SK-N-SH (cell line): ENCODE measurements around the gene DENND6A. TPM values are rescaled to one million over a fixed set of nuclear protein-coding genes. Genes with fewer than 3 reads are reported as not detected.
A peak's percentile ranks its signal among the peaks of the same experiment; 100 is the strongest.

Experiments used
- CTCF ChIA-PET: fragments of 300-600, 350-600 bp; formaldehyde crosslinking; extraction: SDS; loops from one replicate; lab custom pipeline; 2021; lab: Yijun Ruan, JAX
- POLR2A ChIA-PET: fragments of 350-600 bp; sonication (Branson Sonifier 250); formaldehyde crosslinking; extraction: SDS; loops from one replicate; lab custom pipeline; 2020; ENCODE audit warnings: antibody characterized with exemption, inconsistent platforms; lab: Yijun Ruan, JAX
- DNase-seq: peaks from one replicate; pipeline ENCODE4 v3.0.0; 2012
- H2AFZ ChIP-seq: fragments of 200-600 bp; sonication (generic); 2 replicates; pipeline ENCODE4 v1.8.1; 2016; ENCODE audit warnings: antibody characterized with exemption, mild to moderate bottlenecking, low read depth
- H3F3A ChIP-seq: fragments of 200-600 bp; sonication (generic); replicated peaks from 2 replicates; pipeline ENCODE3; 2016; ENCODE audit warnings: antibody characterized with exemption, mild to moderate bottlenecking; ENCODE audit not compliant: insufficient read depth
- H3K27ac ChIP-seq, 2 experiments: fragments of 200-500 bp in 1 of 2; fragments of 200-600 bp in 1 of 2; sonication (Bioruptor generic) in 1 of 2; sonication (generic), shearing (Covaris generic) in 1 of 2; 2 replicates each; pipeline versions ENCODE4 v1.5.1 to v1.6.1; 2014 to 2016; ENCODE audit warnings: low read depth in 2 of 2, inconsistent platforms in 1 of 2, low read length in 1 of 2, mild to moderate bottlenecking in 1 of 2, mixed read lengths in 1 of 2
- H3K27me3 ChIP-seq: fragments of 200-600 bp; sonication (generic), shearing (Covaris generic); 2 replicates; pipeline ENCODE4 v1.6.1; 2016; ENCODE audit warnings: mixed run types; ENCODE audit not compliant: insufficient read depth
- H3K36me3 ChIP-seq, 2 experiments: fragments of 200-500 bp in 1 of 2; fragments of 200-600 bp in 1 of 2; sonication (Bioruptor generic) in 1 of 2; sonication (generic) in 1 of 2; replicated peaks in 1 of 2; 2 replicates each; pipeline versions ENCODE3 to v1.5.1; 2014 to 2016; ENCODE audit warnings: low read length in 1 of 2, mild to moderate bottlenecking in 1 of 2; ENCODE audit not compliant: insufficient read depth in 2 of 2, control insufficient read depth in 1 of 2
- H3K4me1 ChIP-seq, 2 experiments: fragments of 200-500 bp in 1 of 2; fragments of 200-600 bp in 1 of 2; sonication (Bioruptor generic) in 1 of 2; sonication (generic), shearing (Covaris generic) in 1 of 2; 2 replicates each; pipeline versions ENCODE4 v1.5.1 to v1.6.1; 2014 to 2016; ENCODE audit warnings: low read depth in 1 of 2, low read length in 1 of 2, mixed run types in 1 of 2; ENCODE audit not compliant: insufficient read depth in 2 of 2, control insufficient read depth in 1 of 2
- H3K4me2 ChIP-seq: fragments of 200-600 bp; sonication (generic), shearing (Covaris generic); 2 replicates; pipeline ENCODE4 v1.6.1; 2017; ENCODE audit warnings: mixed run types
- H3K4me3 ChIP-seq, 2 experiments: fragments of 200-500 bp in 1 of 2; fragments of 200-600 bp in 1 of 2; sonication (Bioruptor generic) in 1 of 2; sonication (generic), shearing (Covaris generic) in 1 of 2; 2 replicates each; pipeline versions ENCODE4 v1.5.1 to v1.8.1; 2014 to 2016; ENCODE audit warnings: low read depth in 2 of 2, inconsistent platforms in 1 of 2, low read length in 1 of 2, mild to moderate bottlenecking in 1 of 2, mixed read lengths in 1 of 2, moderate library complexity in 1 of 2
- H3K79me2 ChIP-seq: fragments of 200-600 bp; sonication (generic); 2 replicates; pipeline ENCODE4 v1.8.1; 2017; ENCODE audit warnings: mild to moderate bottlenecking; ENCODE audit not compliant: insufficient read depth
- H3K9ac ChIP-seq: fragments of 200-600 bp; sonication (generic); 2 replicates; pipeline ENCODE4 v1.6.1; 2017; ENCODE audit warnings: mixed run types
- H3K9me2 ChIP-seq: fragments of 200-600 bp; sonication (generic); 2 replicates; pipeline ENCODE4 v1.6.1; 2017; ENCODE audit warnings: mixed run types
- H3K9me3 ChIP-seq: fragments of 200-600 bp; sonication (generic); 2 replicates; pipeline ENCODE4 v1.6.1; 2017; ENCODE audit warnings: mixed run types, mild to moderate bottlenecking, moderate library complexity
- H4K20me1 ChIP-seq: fragments of 200-600 bp; sonication (generic); 2 replicates; pipeline ENCODE4 v1.6.1; 2017; ENCODE audit warnings: mild to moderate bottlenecking, mixed run types; ENCODE audit not compliant: insufficient read depth
- CTCF ChIP-seq: fragments of 200-600 bp; sonication (generic); IDR thresholded peaks from 2 replicates; pipeline ENCODE4 v1.6.1; 2017; ENCODE audit warnings: antibody characterized with exemption, mild to moderate bottlenecking, moderate library complexity
- ELF1 ChIP-seq: IDR thresholded peaks from 2 replicates; pipeline ENCODE4 v1.4.0; 2012
- EP300 ChIP-seq, 2 experiments: IDR thresholded peaks; 2 replicates each; pipeline versions ENCODE4 v1.4.0 to v1.6.1; 2012; ENCODE audit warnings: borderline replicate concordance in 1 of 2, low read depth in 1 of 2, low read length in 1 of 2
- EZH2phosphoT487 ChIP-seq: fragments of 200-600 bp; sonication (generic); IDR thresholded peaks from 2 replicates; pipeline ENCODE4 v1.6.1; 2017; ENCODE audit warnings: low read depth, mixed run types, mild to moderate bottlenecking, antibody characterized with exemption, moderate library complexity, borderline replicate concordance
- FOSL2 ChIP-seq: IDR thresholded peaks from 2 replicates; pipeline ENCODE4 v1.4.0; 2012; ENCODE audit warnings: low read depth, mild to moderate bottlenecking, moderate library complexity, borderline replicate concordance
- FOXM1 ChIP-seq: IDR thresholded peaks from 2 replicates; pipeline ENCODE4 v1.4.0; 2012; ENCODE audit warnings: low read depth, mild to moderate bottlenecking
- GABPA ChIP-seq: IDR thresholded peaks from 2 replicates; pipeline ENCODE4 v1.4.0; 2012; ENCODE audit warnings: low read depth, mild to moderate bottlenecking
- IRF3 ChIP-seq: fragments of 150-350 bp; IDR thresholded peaks from 2 replicates; pipeline ENCODE4 v1.6.1; 2016; ENCODE audit warnings: mild to moderate bottlenecking, low read depth, low read length
- JUND ChIP-seq: IDR thresholded peaks from 2 replicates; pipeline ENCODE4 v1.4.0; 2012
- MAX ChIP-seq: IDR thresholded peaks from 2 replicates; pipeline ENCODE4 v1.4.0; 2012; ENCODE audit warnings: low read depth
- NRF1 ChIP-seq: IDR thresholded peaks from 2 replicates; pipeline ENCODE4 v1.6.1; 2012; ENCODE audit warnings: low read depth, mild to moderate bottlenecking, low read length
- RAD21 ChIP-seq: IDR thresholded peaks from 2 replicates; pipeline ENCODE4 v1.6.1; 2012; ENCODE audit warnings: mild to moderate bottlenecking, low read length
- RCOR1 ChIP-seq: fragments of 150-350 bp; IDR thresholded peaks from 2 replicates; pipeline ENCODE4 v1.6.1; 2017; ENCODE audit warnings: antibody characterized with exemption, low read length
- SIN3A ChIP-seq: IDR thresholded peaks from 2 replicates; pipeline ENCODE4 v1.6.1; 2012; ENCODE audit warnings: low read depth, mild to moderate bottlenecking, low read length, moderate library complexity, borderline replicate concordance
- TAF1 ChIP-seq: IDR thresholded peaks from 2 replicates; pipeline ENCODE4 v1.6.1; 2012; ENCODE audit warnings: low read depth, mild to moderate bottlenecking, low read length, moderate library complexity, borderline replicate concordance
- TCF12 ChIP-seq: IDR thresholded peaks from 2 replicates; pipeline ENCODE4 v1.4.0; 2012
- TEAD4 ChIP-seq: IDR thresholded peaks from 2 replicates; pipeline ENCODE4 v1.4.0; 2012; ENCODE audit warnings: mild to moderate bottlenecking, borderline replicate concordance; ENCODE audit not compliant: insufficient read depth
- USF1 ChIP-seq: IDR thresholded peaks from 2 replicates; pipeline ENCODE4 v1.4.0; 2012; ENCODE audit warnings: low read depth, borderline replicate concordance
- USF2 ChIP-seq: fragments of 150-350 bp; IDR thresholded peaks from 2 replicates; pipeline ENCODE4 v1.6.1; 2017; ENCODE audit warnings: antibody characterized with exemption, low read length, low read depth, borderline replicate concordance
- WGBS: methylation state at CpG from one replicate; pipeline ENCODE4 v1.1.6; 2017; ENCODE audit warnings: low lambda C conversion rate; 5-methylcytosine and 5-hydroxymethylcytosine counted together
- polyA plus RNA-seq, 3 experiments: library from polyadenylated mRNA; depleted of rRNA; stranded (reverse); fragments of >200 nt; gene quantifications; 2 replicates each; pipeline ENCODE4 v1.2.3, GENCODE V29; 2012

Gene DENND6A
- polyA plus RNA-seq, 1 of the 3 experiments (the other 2 are of a cell fraction) = 5.8 TPM

GRCh38 chr3:57683286-57683685, 9.6 kb downstream of the DENND6A start (continued):
- no peak for TF ChIP-seq EZH2phosphoT487
- TF ChIP-seq SIN3A = no peak
- no peak for TF ChIP-seq FOSL2
- TF ChIP-seq EP300 (IDR thresholded peaks at IDR 0.05; ENCODE audit: borderline replicate concordance in 1 of 2, low read depth in 1 of 2, low read length in 1 of 2) = no peak
- no peak for TF ChIP-seq TEAD4
- TF ChIP-seq, all 33 proteins: peak for 0

GRCh38 chr3:57682284-57682683, 10.6 kb downstream of the DENND6A start:
- ChIA-PET CTCF (no interaction called here), POLR2A (no interaction called here)
- TF ChIP-seq JUND (0 out of 2 replicates have a peak, but pooled peaks have one; percentile 16), RCOR1 (no peak), FOSL2 (peak; percentile 25; the same call in 1 of the 2 replicates), TEAD4 (no peak), CTCF (peak; percentile 60), TAF1 (no peak)
- Histone ChIP-seq H3K4me1 (no peaks in the 10 kb centered on the region), H3K36me3 (peaks cover 4 to 33% of the 10 kb centered on the region in 2 experiments), H4K20me1 (peaks cover 59% of the 10 kb centered on the region), H3K9ac (no peak overlapping the region), H3K27me3 (no peaks in the 10 kb centered on the region), H3K4me2 (no peak overlapping the region), H2AFZ (no peak overlapping the region), H3K9me3 (no peaks in the 10 kb centered on the region), H3K4me3 (no peak overlapping the region), H3K79me2 (peaks cover 91% of the 10 kb centered on the region), H3K9me2 (no peaks in the 10 kb centered on the region), H3K27ac (peak overlapping the region in 1 of 2 experiments; percentile 8; a peak in 1 of 4 replicates), H3F3A (peaks cover 11% of the 10 kb centered on the region)
- no peak for DNase-seq
- WGBS = 36% methylated on average over 1 of the region's 1 CpG

GRCh38 chr3:57681691-57682090, 11.2 kb downstream of the DENND6A start:
- CTCF ChIA-PET = no interaction called here
- H2AFZ ChIP-seq = no peak overlapping the region
- peaks cover 90% of the 10 kb centered on the region for H3K79me2 ChIP-seq
- no peak overlapping the region for H3K9ac ChIP-seq
- peaks cover 4 to 34% of the 10 kb centered on the region in 2 experiments for H3K36me3 ChIP-seq
- H3K4me3 ChIP-seq = no peak overlapping the region
- peaks cover 11% of the 10 kb centered on the region for H3F3A ChIP-seq
- no peak overlapping the region for H3K4me2 ChIP-seq
- peaks cover 53% of the 10 kb centered on the region for H4K20me1 ChIP-seq
- no peak overlapping the region for H3K27ac ChIP-seq
- no peaks in the 10 kb centered on the region for H3K9me2 ChIP-seq
- H3K9me3 ChIP-seq = no peaks in the 10 kb centered on the region
- WGBS = 90% methylated on average over 1 of the region's 1 CpG
- DNase-seq = no peak
- POLR2A ChIA-PET = no interaction called here
- no peaks in the 10 kb centered on the region for H3K4me1 ChIP-seq
- no peaks in the 10 kb centered on the region for H3K27me3 ChIP-seq
- TF ChIP-seq USF1 = no peak
- TF ChIP-seq ELF1 = no peak
- no peak for TF ChIP-seq CTCF
- no peak for TF ChIP-seq FOXM1
- no peak for TF ChIP-seq IRF3
- no peak for TF ChIP-seq NRF1
- no peak for TF ChIP-seq RAD21
- TF ChIP-seq USF2 = no peak
- TF ChIP-seq RCOR1 = no peak
- no peak for TF ChIP-seq TCF12
- TF ChIP-seq MAX = no peak
- TF ChIP-seq TEAD4 = no peak
- no peak for TF ChIP-seq GABPA
